NCI-H526 (cell line): ENCODE measurements around the gene ZBTB40.

Experiments
- DNase-seq, 2 experiments: peaks; one replicate each; lab custom pipeline; 2025; lab: John Stamatoyannopoulos, UW

Gene ZBTB40

GRCh38 chr1:22533244-22533895, 81.7 kb downstream of the ZBTB40 start:
- DNase-seq: no peak

GRCh38 chr1:22534951-22535350, 83.3 kb downstream of the ZBTB40 start:
- no peak for DNase-seq

GRCh38 chr1:22535399-22535798, 83.7 kb downstream of the ZBTB40 start:
- no peak for DNase-seq

GRCh38 chr1:22536506-22536905, 84.9 kb downstream of the ZBTB40 start:
- DNase-seq: no peak

- no peak for DNase-seq
These were observed 85.9 kb downstream of the ZBTB40 start for GRCh38 chr1:22537441-22538139.

- no peak for DNase-seq
These were observed 88.0 kb downstream of the ZBTB40 start for GRCh38 chr1:22539510-22540118.

GRCh38 chr1:22540337-22540736, 88.7 kb downstream of the ZBTB40 start:
- DNase-seq: no peak

GRCh38 chr1:22542886-22543285, 91.2 kb downstream of the ZBTB40 start:
- no peak for DNase-seq

- no peak for DNase-seq
These were observed 92.0 kb downstream of the ZBTB40 start for GRCh38 chr1:22543679-22544078.

- no peak for DNase-seq
These were observed 93.0 kb downstream of the ZBTB40 start for GRCh38 chr1:22544606-22545005.

- no peak for DNase-seq
These were observed 93.5 kb downstream of the ZBTB40 start for GRCh38 chr1:22545141-22545540.

GRCh38 chr1:22547186-22547817, 95.7 kb downstream of the ZBTB40 start:
- no peak for DNase-seq

GRCh38 chr1:22547818-22548462, 96.3 kb downstream of the ZBTB40 start:
- DNase-seq: no peak

GRCh38 chr1:22550021-22550420, 98.4 kb downstream of the ZBTB40 start:
- DNase-seq: no peak

- DNase-seq: no peak
These were observed 99.9 kb downstream of the ZBTB40 start for GRCh38 chr1:22551591-22551990.

GRCh38 chr1:22552021-22552420, 100.4 kb downstream of the ZBTB40 start:
- no peak for DNase-seq

- no peak for DNase-seq
These were observed 101.6 kb downstream of the ZBTB40 start for GRCh38 chr1:22553104-22553880.

- no peak for DNase-seq
These were observed 102.4 kb downstream of the ZBTB40 start for GRCh38 chr1:22553991-22554522.

GRCh38 chr1:22555371-22555656, 103.7 kb downstream of the ZBTB40 start:
- DNase-seq: no peak

- no peak for DNase-seq
These were observed 104.9 kb downstream of the ZBTB40 start for GRCh38 chr1:22556391-22557104.
